Measurements from ENCODE around the gene ADAMTS2.

GRCh38 chr5:179288101-179288808 is 57.0 kb downstream of the ADAMTS2 start:
- no peak for TF ChIP-seq CTCF (IDR thresholded peaks at IDR 0.05)
- TF ChIP-seq POLR2A (IDR thresholded peaks at IDR 0.05), result no peak
